Stimulated activated CD8-positive, alpha-beta memory T cell treated with anti-CD3 and anti-CD28 coated beads, Interleukin-2, amount 100 ng/mL, for 48 hours (primary cell): ENCODE measurements around the gene APEH.

ENCODE experiments used
- DNase-seq, 2 donors: peaks; one replicate each; pipeline ENCODE4 v3.0.0-alpha.2; 2020; ENCODE audit warnings: low read depth in 2 of 2

Gene APEH

GRCh38 chr3:49713336-49714105, 39.4 kb downstream of the APEH start:
- DNase-seq, result no peak

GRCh38 chr3:49714728-49715550, 40.8 kb downstream of the APEH start:
- DNase-seq, result no peak

- no peak for DNase-seq
These were observed 41.5 kb downstream of the APEH start for GRCh38 chr3:49715611-49716121.

- DNase-seq, result no peak
These were observed 42.0 kb downstream of the APEH start for GRCh38 chr3:49716169-49716568.

GRCh38 chr3:49716691-49717210, 42.6 kb downstream of the APEH start:
- no peak for DNase-seq

- no peak for DNase-seq
These were observed 43.2 kb downstream of the APEH start for GRCh38 chr3:49717211-49717958.

- no peak for DNase-seq
These were observed 44.1 kb downstream of the APEH start for GRCh38 chr3:49717959-49718857.

GRCh38 chr3:49718858-49719213, 44.7 kb downstream of the APEH start:
- DNase-seq, result no peak

GRCh38 chr3:49719214-49719884, 45.2 kb downstream of the APEH start, which contains the start of gene AMIGO3:
Gene AMIGO3 (minus strand): TSS chr3:49719684. CDS start chr3:49719465, 219 bp downstream.
- DNase-seq, result peak; percentile 89 to 94

GRCh38 chr3:49720855-49721595, 46.9 kb downstream of the APEH start:
- DNase-seq, result no peak

- no peak for DNase-seq
These were observed 47.4 kb downstream of the APEH start for GRCh38 chr3:49721596-49721895.

- DNase-seq, result no peak
These were observed 48.0 kb downstream of the APEH start for GRCh38 chr3:49721896-49722781.

GRCh38 chr3:49722896-49723295, 48.7 kb downstream of the APEH start:
- no peak for DNase-seq

- DNase-seq, result peak; percentile 37 to 50
These were observed 49.1 kb downstream of the APEH start for GRCh38 chr3:49723296-49723627.

- DNase-seq, result peak; percentile 94 to 95
These were observed 49.7 kb downstream of the APEH start, which contains the start of gene GMPPB for GRCh38 chr3:49723628-49724551. Gene GMPPB (minus strand): TSS chr3:49723951. CDS start chr3:49723726, 225 bp downstream.

GRCh38 chr3:49724586-49724985, 50.4 kb downstream of the APEH start:
- no peak for DNase-seq

- DNase-seq, result no peak
These were observed 51.9 kb downstream of the APEH start for GRCh38 chr3:49725906-49726681.
